ENCODE data around the gene EVA1A. TPM values are rescaled to one million over a fixed set of nuclear protein-coding genes. Genes with fewer than 3 reads are reported as not detected.

The EVA1A gene
- total RNA-seq, 2 donors from 2014 or later: 1.2 to 1.8 TPM

- Mint-ChIP-seq H3K27me3 (ENCODE audit: insufficient read depth) (no peaks in the 10 kb centered on the region), H3K9me3 (peaks cover 4% of the 10 kb centered on the region), H3K27ac (no peak overlapping the region), H3K4me1 (peaks cover 24% of the 10 kb centered on the region), H3K4me3 (no peak overlapping the region), H3K36me3 (ENCODE audit: low read depth) (no peaks in the 10 kb centered on the region)
- no peak for TF ChIP-seq CTCF (conservative IDR thresholded peaks at IDR 0.05)
- Histone ChIP-seq H3K9ac (ENCODE audit: extremely low read depth, low read length, poor library complexity, severe bottlenecking) (no peak overlapping the region), H3K27me3 (ENCODE audit: control insufficient read depth, insufficient read depth, low read length, poor library complexity, severe bottlenecking) (no peaks in the 10 kb centered on the region), H3K4me3 (ENCODE audit: low read length) (no peak overlapping the region), H3K27ac (ENCODE audit: low read depth, low read length) (no peak overlapping the region), H3K9me3 (ENCODE audit: control insufficient read depth, low read length) (no peaks in the 10 kb centered on the region), H3K4me1 (ENCODE audit: control insufficient read depth, insufficient read depth, low read length) (peaks cover 2% of the 10 kb centered on the region), H3K36me3 (ENCODE audit: control insufficient read depth, insufficient read depth, low read length) (no peaks in the 10 kb centered on the region)
- no peak for DNase-seq
- 75 to 84% methylated on average over 1 to 2 of the region's 2 CpGs for WGBS, 2 experiments (ENCODE audit: insufficient coverage in 1 of 2, insufficient read length in 1 of 2)
Measured at GRCh38 chr2:75545922-75546321, 14.8 kb downstream of the EVA1A start.

GRCh38 chr2:75545387-75545786, 15.4 kb downstream of the EVA1A start:
- Histone ChIP-seq H3K9ac (ENCODE audit: extremely low read depth, low read length, poor library complexity, severe bottlenecking) (no peak overlapping the region), H3K9me3 (ENCODE audit: control insufficient read depth, low read length) (no peaks in the 10 kb centered on the region), H3K27me3 (ENCODE audit: control insufficient read depth, insufficient read depth, low read length, poor library complexity, severe bottlenecking) (no peaks in the 10 kb centered on the region), H3K36me3 (ENCODE audit: control insufficient read depth, insufficient read depth, low read length) (no peaks in the 10 kb centered on the region), H3K27ac (ENCODE audit: low read depth, low read length) (no peak overlapping the region), H3K4me3 (ENCODE audit: low read length) (no peak overlapping the region), H3K4me1 (ENCODE audit: control insufficient read depth, insufficient read depth, low read length) (peaks cover 2% of the 10 kb centered on the region)
- H3K4me3 Mint-ChIP-seq: no peak overlapping the region
- 94 to 100% methylated on average over 3 of the region's 3 CpGs for WGBS, 2 experiments (ENCODE audit: insufficient coverage in 1 of 2, insufficient read length in 1 of 2)
- no peak overlapping the region for H3K27ac Mint-ChIP-seq
- peaks cover 4% of the 10 kb centered on the region for H3K9me3 Mint-ChIP-seq
- no peaks in the 10 kb centered on the region for H3K27me3 Mint-ChIP-seq (ENCODE audit: insufficient read depth)
- peaks cover 24% of the 10 kb centered on the region for H3K4me1 Mint-ChIP-seq
- DNase-seq: no peak
- no peaks in the 10 kb centered on the region for H3K36me3 Mint-ChIP-seq (ENCODE audit: low read depth)
- TF ChIP-seq CTCF (conservative IDR thresholded peaks at IDR 0.05): no peak

GRCh38 chr2:75543446-75543845, 17.3 kb downstream of the EVA1A start:
- TF ChIP-seq CTCF (conservative IDR thresholded peaks at IDR 0.05): no peak
- peaks cover 2% of the 10 kb centered on the region for H3K4me1 ChIP-seq (ENCODE audit: control insufficient read depth, insufficient read depth, low read length)
- peaks cover 6% of the 10 kb centered on the region for H3K9me3 Mint-ChIP-seq
- H3K4me1 Mint-ChIP-seq: peaks cover 22% of the 10 kb centered on the region
- no peaks in the 10 kb centered on the region for H3K27me3 ChIP-seq (ENCODE audit: control insufficient read depth, insufficient read depth, low read length, poor library complexity, severe bottlenecking)
- no peak overlapping the region for H3K27ac ChIP-seq (ENCODE audit: low read depth, low read length)
- no peak overlapping the region for H3K4me3 Mint-ChIP-seq
- DNase-seq: no peak
- H3K36me3 ChIP-seq (ENCODE audit: control insufficient read depth, insufficient read depth, low read length): no peaks in the 10 kb centered on the region
- H3K9me3 ChIP-seq (ENCODE audit: control insufficient read depth, low read length): no peaks in the 10 kb centered on the region
- H3K9ac ChIP-seq (ENCODE audit: extremely low read depth, low read length, poor library complexity, severe bottlenecking): no peak overlapping the region
- H3K4me3 ChIP-seq (ENCODE audit: low read length): no peak overlapping the region
- no peaks in the 10 kb centered on the region for H3K27me3 Mint-ChIP-seq (ENCODE audit: insufficient read depth)
- 90 to 100% methylated on average over 2 to 4 of the region's 4 CpGs for WGBS, 2 experiments (ENCODE audit: insufficient coverage in 1 of 2, insufficient read length in 1 of 2)
- no peaks in the 10 kb centered on the region for H3K36me3 Mint-ChIP-seq (ENCODE audit: low read depth)
- no peak overlapping the region for H3K27ac Mint-ChIP-seq
